Stimulated activated CD4-positive, alpha-beta T cell treated with anti-CD3 and anti-CD28 coated beads, Interleukin-4, amount 100 ng/mL, for 48 hours (primary cell): ENCODE data around the gene GADD45G.
A peak's percentile ranks its signal among the peaks of the same experiment; 100 is the strongest.

Experiments
- DNase-seq, 2 donors: peaks; one replicate each; pipeline ENCODE4 v3.0.0-alpha.2; 2020; ENCODE audit warnings: low read depth in 2 of 2

The GADD45G gene

GRCh38 chr9:89604729-89605464 is at the start of gene GADD45G:
Gene GADD45G (plus strand): TSS chr9:89605012. CDS start chr9:89605122, 110 bp downstream.
- DNase-seq: peak; percentile 77 to 86

- no peak for DNase-seq
These were observed 49.8 kb upstream of the GADD45G start for GRCh38 chr9:89555036-89555415.

GRCh38 chr9:89555451-89556375 is 49.1 kb upstream of the GADD45G start:
- DNase-seq: no peak

GRCh38 chr9:89558196-89558899 is 46.5 kb upstream of the GADD45G start:
- no peak for DNase-seq

GRCh38 chr9:89558948-89559347 is 45.9 kb upstream of the GADD45G start:
- no peak for DNase-seq

GRCh38 chr9:89562186-89562814 is 42.5 kb upstream of the GADD45G start:
- DNase-seq: no peak

- no peak for DNase-seq
These were observed 41.1 kb upstream of the GADD45G start for GRCh38 chr9:89563571-89564345.

- no peak for DNase-seq
These were observed 40.4 kb upstream of the GADD45G start for GRCh38 chr9:89564346-89564878.

- DNase-seq: no peak
These were observed 37.2 kb upstream of the GADD45G start for GRCh38 chr9:89567649-89568048.

- DNase-seq: no peak
These were observed 30.5 kb upstream of the GADD45G start for GRCh38 chr9:89574309-89574708.

GRCh38 chr9:89576404-89576839 is 28.4 kb upstream of the GADD45G start:
- no peak for DNase-seq

GRCh38 chr9:89577363-89577762 is 27.4 kb upstream of the GADD45G start:
- no peak for DNase-seq

- no peak for DNase-seq
These were observed 24.9 kb upstream of the GADD45G start for GRCh38 chr9:89579741-89580385.

GRCh38 chr9:89586311-89586710 is 18.5 kb upstream of the GADD45G start:
- DNase-seq: no peak

GRCh38 chr9:89588271-89588879 is 16.4 kb upstream of the GADD45G start:
- DNase-seq: no peak

- DNase-seq: no peak
These were observed 14.4 kb upstream of the GADD45G start for GRCh38 chr9:89590415-89590814.

GRCh38 chr9:89591274-89592212 is 13.3 kb upstream of the GADD45G start:
- no peak for DNase-seq

- no peak for DNase-seq
These were observed 12.5 kb upstream of the GADD45G start for GRCh38 chr9:89592213-89592815.
